GM18526 (cell line): ENCODE data around the gene PRM2.

Source experiments
- POLR2A ChIP-seq: IDR thresholded peaks from 3 replicates; pipeline ENCODE4 v1.6.1; 2011; ENCODE audit not compliant: insufficient read length; ENCODE audit errors: extremely low read depth

Gene PRM2, protein sequence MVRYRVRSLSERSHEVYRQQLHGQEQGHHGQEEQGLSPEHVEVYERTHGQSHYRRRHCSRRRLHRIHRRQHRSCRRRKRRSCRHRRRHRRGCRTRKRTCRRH

DNA sequence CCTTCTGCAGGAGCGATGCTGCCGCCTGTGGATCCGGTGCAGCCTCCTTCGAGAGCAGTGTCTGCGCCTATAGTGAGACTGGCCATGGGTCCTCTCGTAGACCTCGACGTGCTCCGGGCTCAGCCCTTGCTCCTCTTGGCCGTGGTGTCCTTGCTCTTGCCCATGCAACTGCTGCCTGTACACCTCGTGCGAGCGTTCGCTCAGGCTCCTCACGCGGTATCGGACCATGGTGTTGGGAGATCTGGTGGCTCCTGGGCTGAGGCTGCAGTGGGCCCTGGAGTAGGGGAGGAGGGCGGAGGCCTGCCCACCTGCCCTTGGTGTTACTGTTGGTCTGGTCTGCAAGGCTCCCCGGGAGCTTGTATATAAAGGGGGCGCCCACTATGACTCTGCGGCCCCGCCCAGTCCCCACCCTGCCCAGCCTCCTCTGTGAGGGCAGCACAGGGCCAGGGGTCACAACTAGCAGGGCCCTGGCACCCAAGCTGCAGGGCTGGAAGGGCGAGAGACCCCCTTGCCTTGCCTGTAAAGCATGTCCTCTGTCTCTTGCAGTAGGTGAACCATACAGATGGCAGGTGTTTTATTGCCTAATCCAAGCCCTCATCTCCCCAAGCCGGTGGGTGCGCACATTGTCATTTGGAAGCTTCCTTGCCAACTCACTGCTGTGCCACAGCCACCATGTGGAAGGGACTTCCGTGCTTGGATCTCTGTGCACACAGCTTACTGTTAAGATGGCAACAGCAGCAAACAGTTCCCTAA lies at the start of gene PRM2:
PRM2 (minus strand) TSS at position 338 of the 753 bp plus-strand sequence; CDS start at position 228, 110 bp downstream.
- no peak for TF ChIP-seq POLR2A

GRCh38 chr16:11325404-11326083 lies 49.3 kb upstream of the PRM2 start:
- TF ChIP-seq POLR2A: no peak

DNA sequence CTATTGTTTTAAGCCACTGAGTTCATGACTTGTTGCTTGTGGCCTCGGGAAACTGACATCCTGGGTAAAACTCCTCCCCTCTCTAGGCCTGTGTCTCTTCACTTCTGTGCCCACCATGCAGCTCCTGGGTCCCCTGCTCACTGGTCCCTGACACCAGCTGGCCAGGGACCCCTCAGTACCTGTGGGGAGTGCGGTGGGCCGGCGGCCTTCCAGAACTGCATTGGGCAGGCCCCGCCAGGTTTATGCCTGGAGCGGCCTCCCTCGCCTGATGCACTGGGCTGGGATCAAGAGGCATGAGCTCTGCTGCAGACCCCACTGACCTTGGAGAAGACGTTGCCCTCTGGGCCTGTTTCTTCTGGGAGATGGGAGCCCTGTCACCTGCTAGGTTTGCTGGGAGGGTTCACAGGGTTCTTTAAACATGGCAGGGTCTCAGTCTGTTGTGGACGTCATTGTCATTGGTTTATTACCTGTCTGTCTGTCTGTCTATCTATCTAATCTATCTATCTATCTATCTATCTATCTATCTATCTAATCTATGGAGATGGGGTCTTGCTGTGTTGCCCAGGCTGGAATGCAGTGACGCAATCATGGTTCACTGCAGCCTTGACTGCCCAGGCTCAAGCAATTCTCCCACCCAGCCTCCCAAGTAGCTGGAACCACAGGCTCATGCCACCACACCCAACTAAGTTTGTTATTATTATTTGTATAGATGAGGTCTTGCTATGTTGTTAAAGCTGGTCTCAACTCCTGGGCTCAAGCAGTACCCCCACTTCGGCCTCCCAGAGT lies 47.5 kb upstream of the PRM2 start:
- no peak for TF ChIP-seq POLR2A

- no peak for TF ChIP-seq POLR2A
These were observed 46.5 kb upstream of the PRM2 start for GRCh38 chr16:11322823-11323222.

DNA sequence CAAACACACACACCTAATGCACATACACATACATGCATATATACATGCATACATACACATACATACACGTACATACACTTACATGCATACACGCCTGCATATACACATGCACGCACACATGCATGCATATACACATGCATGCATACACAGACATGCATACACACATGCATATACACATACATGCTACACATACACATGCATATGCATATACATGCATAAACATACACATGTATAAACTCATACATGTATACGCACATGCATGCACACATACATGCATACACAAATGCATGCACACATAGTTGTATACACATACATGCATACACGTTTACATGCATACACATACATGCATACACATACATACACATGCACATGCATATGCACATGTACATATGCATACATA lies 45.4 kb upstream of the PRM2 start:
- no peak for TF ChIP-seq POLR2A

- no peak for TF ChIP-seq POLR2A
These were observed 43.9 kb upstream of the PRM2 start for GRCh38 chr16:11320170-11320569.

GRCh38 chr16:11319529-11320146 lies 43.4 kb upstream of the PRM2 start:
- TF ChIP-seq POLR2A: no peak

DNA sequence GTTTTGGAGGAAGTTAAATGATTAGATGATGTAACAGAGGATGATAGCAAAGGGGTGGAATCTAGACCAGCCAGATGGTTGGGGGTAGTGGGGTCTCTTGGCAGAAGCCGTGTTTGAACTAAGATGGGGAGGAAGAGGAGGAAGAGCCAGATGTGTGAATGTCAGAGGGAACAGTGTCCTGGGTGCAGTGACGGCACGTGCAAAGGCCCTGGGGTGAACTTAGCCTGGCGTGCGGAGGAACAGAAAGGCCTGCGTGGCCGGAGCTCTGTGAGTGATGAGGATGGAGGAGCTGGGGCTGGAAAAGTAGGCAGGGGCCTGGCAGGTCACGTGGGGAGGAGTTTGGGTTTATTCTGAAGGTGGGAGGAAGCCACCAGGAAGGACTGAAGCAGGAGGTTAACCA lies 42.5 kb upstream of the PRM2 start:
- no peak for TF ChIP-seq POLR2A

- no peak for TF ChIP-seq POLR2A
These were observed 40.2 kb upstream of the PRM2 start for GRCh38 chr16:11316331-11317015.

DNA sequence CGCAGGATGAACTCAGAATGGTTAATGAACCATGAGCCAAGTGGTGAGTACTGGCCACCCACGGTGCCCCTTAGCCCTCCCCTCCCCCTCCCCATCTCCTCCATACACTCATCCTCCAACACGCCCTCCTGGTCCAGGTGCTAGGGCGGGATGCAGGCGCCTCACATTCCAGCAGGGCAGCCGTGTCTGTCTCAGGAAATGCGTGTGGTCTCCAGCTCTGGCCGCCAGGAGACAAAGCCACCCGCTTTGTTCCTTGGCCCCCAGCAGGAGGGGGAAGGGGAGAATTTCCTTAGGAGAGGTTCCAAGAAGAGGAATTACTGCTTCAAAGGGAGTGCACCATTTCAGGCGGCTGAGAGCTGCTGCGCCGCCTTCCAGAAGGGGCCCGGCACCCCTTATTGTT lies 39.2 kb upstream of the PRM2 start:
- no peak for TF ChIP-seq POLR2A

- no peak for TF ChIP-seq POLR2A
These were observed 38.1 kb upstream of the PRM2 start for GRCh38 chr16:11314309-11314894.

DNA sequence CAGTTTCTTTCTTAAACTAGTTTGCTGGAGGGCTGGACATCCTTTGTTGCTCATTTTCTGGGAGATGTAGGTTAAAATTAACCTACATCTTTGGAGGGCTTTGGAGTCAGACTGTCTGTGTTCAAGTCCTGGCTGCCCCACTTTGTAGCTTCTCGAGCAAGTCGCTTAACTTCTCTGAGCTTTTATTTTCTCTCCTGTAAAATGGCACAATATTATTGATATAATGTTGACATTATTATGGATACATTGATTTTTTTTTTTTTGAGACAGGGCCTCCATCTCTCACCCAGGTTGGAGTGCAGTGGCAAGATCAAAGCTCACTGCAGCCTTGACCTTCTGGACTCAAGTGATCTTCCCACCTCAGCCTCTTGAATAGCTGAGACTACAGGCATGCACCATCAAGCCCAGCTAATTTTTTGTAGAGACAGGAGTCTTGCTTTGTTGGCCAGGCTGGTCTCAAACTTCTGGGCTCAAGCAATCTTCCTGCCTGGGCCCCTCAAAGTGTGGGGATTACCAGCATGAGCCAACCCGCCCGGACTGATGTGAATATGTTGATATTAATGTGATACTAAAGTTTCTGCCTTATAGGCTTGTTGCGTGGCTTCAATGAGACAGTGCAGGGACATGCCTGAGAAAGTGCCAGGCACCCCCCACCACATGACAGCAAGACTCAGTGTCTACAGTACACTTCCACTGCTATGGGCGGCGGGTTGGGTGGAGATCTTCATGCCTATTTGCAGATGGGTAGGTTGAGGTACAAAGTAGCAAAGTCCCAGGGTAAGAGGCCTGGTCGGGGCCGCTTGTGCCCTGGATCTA lies 37.4 kb upstream of the PRM2 start:
- TF ChIP-seq POLR2A: no peak

DNA sequence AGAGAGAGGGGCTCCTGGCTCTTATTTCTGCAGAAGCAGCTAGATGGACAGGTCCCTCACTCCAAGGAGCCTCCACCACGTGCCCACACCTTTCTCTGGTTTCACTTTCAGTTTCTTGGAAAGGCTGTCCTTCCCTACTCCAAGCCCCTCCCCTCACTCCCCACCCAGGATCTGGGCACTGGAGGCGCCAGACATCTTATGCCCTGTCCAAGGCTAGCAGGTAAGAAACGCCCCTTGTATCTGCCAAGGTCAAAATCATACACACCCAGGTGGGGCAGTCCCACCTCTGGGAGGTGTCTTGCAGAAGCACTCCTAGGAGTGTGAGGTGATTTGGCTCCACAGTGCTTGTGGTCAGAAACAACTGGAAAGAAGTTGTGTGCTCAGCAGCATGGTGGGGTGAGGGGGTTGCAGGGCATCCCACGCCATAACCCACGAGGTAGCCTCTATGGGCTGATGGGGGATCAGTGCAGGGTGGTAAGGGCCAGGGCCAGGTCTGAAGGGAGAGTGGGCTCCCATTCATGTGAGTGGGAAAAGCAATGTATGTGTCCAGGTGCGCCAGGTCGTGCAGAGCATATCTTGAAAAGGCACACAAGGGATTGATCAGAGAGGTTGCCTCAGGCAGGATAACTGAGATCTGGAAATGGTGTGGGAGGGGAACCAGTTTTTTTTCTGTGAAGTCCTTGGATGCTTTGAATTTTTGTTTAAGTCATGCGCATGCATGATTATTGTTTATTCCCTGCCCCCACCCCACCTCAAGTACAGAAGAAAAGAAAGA lies 36.6 kb upstream of the PRM2 start:
- TF ChIP-seq POLR2A: no peak
